Body of pancreas (tissue), 4 donors: ENCODE measurements around the gene ZNF202. TPM values are rescaled to one million over a fixed set of nuclear protein-coding genes. Genes with fewer than 3 reads are reported as not detected.

Source experiments
- ATAC-seq: fragments of 150-250 bp; one replicate; pipeline ENCODE4 v1.9.1; 2016
- DNase-seq, 4 donors: peaks; one replicate each; pipeline ENCODE4 v3.0.0-alpha.2; 2019
- H3K27ac ChIP-seq, 4 donors: fragments of 200-600 bp; sonication (generic); 1 replicate in 3 of 4; 2 replicates in 1 of 4; pipeline versions ENCODE4 v1.5.1 to v1.6.1; 2016 to 2019; ENCODE audit warnings: mild to moderate bottlenecking in 1 of 4, mixed read lengths in 1 of 4, moderate library complexity in 1 of 4
- H3K27me3 ChIP-seq, 2 donors: fragments of 200-600 bp; sonication (generic); one replicate each; pipeline ENCODE4 v1.6.0; 2016; ENCODE audit warnings: mild to moderate bottlenecking in 1 of 2
- H3K36me3 ChIP-seq, 2 donors: fragments of 200-600 bp; sonication (generic); replicated peaks in 1 of 2; 2 replicates each; pipeline ENCODE4 v1.5.1; 2016; ENCODE audit warnings: low read depth in 2 of 2; ENCODE audit not compliant: insufficient read depth in 1 of 2
- H3K4me1 ChIP-seq: fragments of 200-600 bp; sonication (generic); one replicate; pipeline ENCODE4 v1.6.0; 2016
- H3K4me3 ChIP-seq, 2 donors: fragments of 200-600 bp; sonication (generic); 1 replicate in 1 of 2; 2 replicates in 1 of 2; pipeline ENCODE4 v1.5.1; 2016 to 2019
- H3K9me3 ChIP-seq, 3 donors: fragments of 200-600 bp; sonication (generic); 1 replicate in 2 of 3; 2 replicates in 1 of 3; pipeline ENCODE4 v1.5.1; 2016
- CTCF ChIP-seq, 7 experiments: fragments of 450-650 bp in 4 of 7; fragments of 200-600 bp in 3 of 7; sonication (generic) in 3 of 7; IDR thresholded peaks; one replicate each; pipeline ENCODE4 v1.5.1; 2016 to 2019; ENCODE audit warnings: antibody characterized with exemption in 7 of 7
- POLR2A ChIP-seq, 3 donors: fragments of 450-650 bp; IDR thresholded peaks; one replicate each; pipeline ENCODE4 v1.6.1; 2016; ENCODE audit warnings: antibody characterized with exemption in 3 of 3, mild to moderate bottlenecking in 2 of 3
- WGBS, 2 donors: methylation state at CpG; one replicate each; pipeline ENCODE4 v1.1.5; 2017; 5-methylcytosine and 5-hydroxymethylcytosine counted together
- intact Hi-C: fragments of 100-400 bp; cut with DNase I; formaldehyde crosslinking; loops from one replicate; pipeline ENCODE4 v1.15.1; 2023
- total RNA-seq, 2 donors: library from RNA; depleted of rRNA; stranded (reverse); fragments of >200 nt; gene quantifications; one replicate each; pipeline ENCODE4 v1.1.0, GENCODE V29; 2016

The ZNF202 gene
- total RNA-seq, 2 donors from 2014 or later: 11.5 to 15.3 TPM

DNA sequence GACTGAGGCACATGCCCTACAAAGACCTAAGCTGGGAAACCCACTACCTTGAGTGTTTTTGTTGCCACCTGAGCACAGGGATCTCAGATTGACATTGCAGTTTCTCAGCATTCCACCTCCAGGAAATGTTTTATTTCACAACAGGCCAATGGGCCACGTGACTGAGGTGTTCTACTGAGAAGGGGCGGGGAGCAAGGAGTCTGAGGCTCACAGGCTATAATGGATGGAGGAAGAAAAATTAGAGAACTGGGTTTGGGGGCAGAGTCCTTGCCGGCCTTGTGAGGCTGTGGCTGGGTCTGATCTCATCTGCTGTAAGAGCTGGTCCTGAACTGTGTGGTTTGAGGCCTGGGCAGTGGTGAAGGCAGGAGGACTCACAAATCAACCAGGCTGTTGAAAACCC is 40.7 kb downstream of the ZNF202 start:
- H3K27me3 ChIP-seq: no peaks in the 10 kb centered on the region
- intact Hi-C loops: loop anchor here (10.0 kb wide), 1 partner anchor 116 kb away; no protein-coding TSS in a partner anchor
- H3K4me1 ChIP-seq: no peaks in the 10 kb centered on the region
- H3K4me3 ChIP-seq: no peak overlapping the region
- DNase-seq: no peak
- 76 to 84% methylated on average over 3 of the region's 3 CpGs for WGBS, 2 donors
- TF ChIP-seq POLR2A (IDR thresholded peaks at IDR 0.05) (no peak), CTCF (IDR thresholded peaks at IDR 0.05) (no peak)
- H3K27ac ChIP-seq: no peak overlapping the region
- no peak for ATAC-seq
- H3K36me3 ChIP-seq: no peaks in the 10 kb centered on the region
- H3K9me3 ChIP-seq: no peaks in the 10 kb centered on the region

DNA sequence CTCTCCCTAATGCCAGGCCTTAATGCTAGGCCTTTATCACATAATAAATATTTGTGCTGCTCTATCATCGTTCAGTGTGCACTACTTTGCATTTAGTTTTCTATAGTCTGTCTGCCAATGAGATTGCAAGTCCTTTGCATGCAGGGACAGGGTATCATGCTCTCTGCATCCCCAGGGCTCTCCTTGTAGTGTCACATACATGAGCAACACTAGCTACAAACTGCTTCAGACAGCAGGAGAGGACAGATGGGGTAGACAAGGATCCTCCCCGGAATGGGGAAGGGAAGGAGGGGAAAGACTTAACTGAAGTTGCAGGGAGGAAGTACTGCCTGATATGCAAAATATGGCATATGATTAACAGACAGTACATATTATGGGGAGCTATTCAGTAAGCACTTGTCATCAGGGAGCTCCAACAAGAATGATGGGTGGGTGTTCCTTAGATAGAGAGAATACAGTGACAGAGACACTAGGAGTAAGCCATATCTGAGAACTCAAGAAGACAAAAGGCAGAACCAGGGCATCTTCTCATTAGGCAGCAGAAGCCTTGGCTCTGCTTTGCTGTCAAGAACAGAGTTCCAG is 42.8 kb downstream of the ZNF202 start:
- WGBS, 2 donors: 13 to 28% methylated on average over 2 of the region's 2 CpGs
- Histone ChIP-seq H3K4me1 (no peaks in the 10 kb centered on the region), H3K4me3 (no peak overlapping the region), H3K9me3 (no peaks in the 10 kb centered on the region), H3K27me3 (no peaks in the 10 kb centered on the region), H3K27ac (no peak overlapping the region), H3K36me3 (no peaks in the 10 kb centered on the region)
- DNase-seq: no peak
- intact Hi-C loops: no loop called here
- no peak for ATAC-seq
- no peak for TF ChIP-seq POLR2A (IDR thresholded peaks at IDR 0.05)
- TF ChIP-seq CTCF (IDR thresholded peaks at IDR 0.05): no peak

GRCh38 chr11:123696183-123696582 is 45.3 kb downstream of the ZNF202 start:
- DNase-seq: no peak
- no peak overlapping the region for H3K4me3 ChIP-seq
- H3K27ac ChIP-seq: no peak overlapping the region
- ATAC-seq: no peak
- intact Hi-C loops: no loop called here
- H3K36me3 ChIP-seq: no peaks in the 10 kb centered on the region
- TF ChIP-seq POLR2A (IDR thresholded peaks at IDR 0.05) (no peak), CTCF (IDR thresholded peaks at IDR 0.05) (no peak)
- H3K9me3 ChIP-seq: no peaks in the 10 kb centered on the region
- WGBS, 2 donors: 81 to 84% methylated on average over 2 of the region's 2 CpGs
- H3K4me1 ChIP-seq: no peaks in the 10 kb centered on the region
- no peaks in the 10 kb centered on the region for H3K27me3 ChIP-seq

DNA sequence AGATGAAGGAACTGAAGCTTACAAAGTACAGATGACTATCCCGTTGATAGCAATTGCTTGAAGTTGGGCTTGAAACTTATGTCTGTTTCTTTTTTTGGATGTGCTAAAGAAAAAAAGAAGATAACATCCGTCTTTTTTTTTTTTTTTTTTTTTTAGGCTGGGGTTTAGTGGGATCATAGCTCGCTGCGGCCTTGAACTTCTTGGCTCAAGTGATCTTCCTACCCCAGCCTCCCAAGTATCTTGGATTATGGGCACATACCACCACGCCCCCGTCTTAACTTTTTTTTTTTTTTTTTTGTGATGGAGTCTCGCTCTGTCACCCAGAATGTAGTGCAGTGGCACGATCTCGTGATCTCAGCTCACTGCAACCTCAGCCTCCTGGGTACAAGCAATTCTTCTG is 46.2 kb downstream of the ZNF202 start:
- H3K27ac ChIP-seq: no peak overlapping the region
- H3K4me1 ChIP-seq: no peaks in the 10 kb centered on the region
- no peaks in the 10 kb centered on the region for H3K9me3 ChIP-seq
- H3K4me3 ChIP-seq: no peak overlapping the region
- 61 to 80% methylated on average over 9 of the region's 9 CpGs for WGBS, 2 donors
- TF ChIP-seq CTCF (IDR thresholded peaks at IDR 0.05) (no peak), POLR2A (IDR thresholded peaks at IDR 0.05) (no peak)
- no peak for ATAC-seq
- H3K36me3 ChIP-seq: no peaks in the 10 kb centered on the region
- no peak for DNase-seq
- intact Hi-C loops: no loop called here
- H3K27me3 ChIP-seq: no peaks in the 10 kb centered on the region

- no peak for ATAC-seq
- H3K4me1 ChIP-seq: no peaks in the 10 kb centered on the region
- intact Hi-C loops: no loop called here
- H3K27ac ChIP-seq: no peak overlapping the region
- no peaks in the 10 kb centered on the region for H3K9me3 ChIP-seq
- H3K27me3 ChIP-seq: no peaks in the 10 kb centered on the region
- no peaks in the 10 kb centered on the region for H3K36me3 ChIP-seq
- TF ChIP-seq CTCF (IDR thresholded peaks at IDR 0.05): no peak
- TF ChIP-seq POLR2A (IDR thresholded peaks at IDR 0.05): no peak
- no peak for DNase-seq
- H3K4me3 ChIP-seq: no peak overlapping the region
- 28 to 49% methylated on average over 2 of the region's 2 CpGs for WGBS, 2 donors
Observed at GRCh38 chr11:123694551-123694950, 46.9 kb downstream of the ZNF202 start.
